ENCODE data around the gene HERPUD1.
"Not testable (repeated sequence)": the region's sequence is repeated elsewhere in the genome, so short reads cannot be mapped to it uniquely, and the experiment has no call there.

HERPUD1 gene

DNA sequence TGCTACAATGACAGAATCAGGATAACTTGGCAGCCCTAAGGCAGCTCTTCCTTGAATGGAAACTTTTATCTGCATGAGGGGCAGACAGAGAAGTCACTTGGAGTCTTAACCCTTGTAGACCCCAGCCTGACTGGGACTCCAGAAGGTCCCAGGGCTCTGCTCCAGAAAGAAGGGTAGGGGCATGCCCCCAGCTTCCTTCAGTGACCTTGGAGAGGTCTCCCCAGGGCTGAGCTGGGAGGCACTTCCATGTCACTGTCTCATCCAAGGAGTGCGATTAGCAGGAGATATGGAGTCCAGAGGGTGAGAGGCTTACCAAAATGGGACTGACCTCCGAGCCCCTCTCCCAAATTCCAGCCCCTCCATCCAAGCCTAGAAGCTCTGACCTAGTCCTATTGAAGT lies 54.0 kb downstream of the HERPUD1 start:
- TF ChIP-seq, protein P1, sequence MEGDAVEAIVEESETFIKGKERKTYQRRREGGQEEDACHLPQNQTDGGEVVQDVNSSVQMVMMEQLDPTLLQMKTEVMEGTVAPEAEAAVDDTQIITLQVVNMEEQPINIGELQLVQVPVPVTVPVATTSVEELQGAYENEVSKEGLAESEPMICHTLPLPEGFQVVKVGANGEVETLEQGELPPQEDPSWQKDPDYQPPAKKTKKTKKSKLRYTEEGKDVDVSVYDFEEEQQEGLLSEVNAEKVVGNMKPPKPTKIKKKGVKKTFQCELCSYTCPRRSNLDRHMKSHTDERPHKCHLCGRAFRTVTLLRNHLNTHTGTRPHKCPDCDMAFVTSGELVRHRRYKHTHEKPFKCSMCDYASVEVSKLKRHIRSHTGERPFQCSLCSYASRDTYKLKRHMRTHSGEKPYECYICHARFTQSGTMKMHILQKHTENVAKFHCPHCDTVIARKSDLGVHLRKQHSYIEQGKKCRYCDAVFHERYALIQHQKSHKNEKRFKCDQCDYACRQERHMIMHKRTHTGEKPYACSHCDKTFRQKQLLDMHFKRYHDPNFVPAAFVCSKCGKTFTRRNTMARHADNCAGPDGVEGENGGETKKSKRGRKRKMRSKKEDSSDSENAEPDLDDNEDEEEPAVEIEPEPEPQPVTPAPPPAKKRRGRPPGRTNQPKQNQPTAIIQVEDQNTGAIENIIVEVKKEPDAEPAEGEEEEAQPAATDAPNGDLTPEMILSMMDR (conservative IDR thresholded peaks at IDR 0.05), result no peak
- no peak overlapping the region for H3K27ac ChIP-seq

DNA sequence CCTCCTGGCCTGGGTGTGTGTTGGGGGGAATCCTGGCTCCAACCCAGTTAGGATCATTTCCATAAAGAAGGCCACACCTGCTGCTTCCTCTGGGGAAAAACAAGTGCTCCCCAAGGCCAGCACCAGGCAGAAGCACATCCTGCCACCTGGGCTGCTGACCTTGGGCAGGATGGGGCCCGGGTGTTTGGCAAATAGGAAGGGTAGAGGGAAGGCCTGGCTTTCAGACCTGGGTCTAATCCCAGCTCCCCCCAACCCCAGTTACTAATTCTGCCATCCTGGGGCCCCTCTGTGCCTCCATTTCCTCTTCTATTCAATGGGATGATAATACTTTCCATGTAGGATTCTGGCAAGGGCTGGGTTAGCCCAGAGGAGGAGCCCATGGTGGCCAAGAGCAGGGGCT lies 54.4 kb downstream of the HERPUD1 start:
- no peak overlapping the region for H3K27ac ChIP-seq
- TF ChIP-seq, protein P1 (conservative IDR thresholded peaks at IDR 0.05), result no peak

DNA sequence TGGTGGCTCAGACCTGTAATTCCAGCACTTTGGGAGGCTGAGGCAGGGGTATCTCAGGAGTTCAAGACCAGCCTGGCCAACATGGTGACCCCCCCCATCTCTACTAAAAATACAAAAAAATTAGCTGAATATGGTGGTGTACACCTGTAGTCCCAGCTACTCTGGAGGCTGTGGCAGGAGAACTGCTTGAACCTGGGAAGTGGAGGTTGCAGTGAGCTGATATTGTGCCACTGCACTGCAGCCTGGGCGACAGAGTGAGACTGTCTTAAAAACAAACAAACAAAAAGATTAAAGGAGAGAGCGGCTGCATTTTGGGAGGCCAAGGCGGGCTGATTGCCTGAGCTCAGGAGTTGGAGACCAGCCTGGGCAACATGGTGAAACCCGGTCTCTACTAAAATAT lies 55.0 kb downstream of the HERPUD1 start:
- not testable (repeated sequence) for H3K27ac ChIP-seq

DNA sequence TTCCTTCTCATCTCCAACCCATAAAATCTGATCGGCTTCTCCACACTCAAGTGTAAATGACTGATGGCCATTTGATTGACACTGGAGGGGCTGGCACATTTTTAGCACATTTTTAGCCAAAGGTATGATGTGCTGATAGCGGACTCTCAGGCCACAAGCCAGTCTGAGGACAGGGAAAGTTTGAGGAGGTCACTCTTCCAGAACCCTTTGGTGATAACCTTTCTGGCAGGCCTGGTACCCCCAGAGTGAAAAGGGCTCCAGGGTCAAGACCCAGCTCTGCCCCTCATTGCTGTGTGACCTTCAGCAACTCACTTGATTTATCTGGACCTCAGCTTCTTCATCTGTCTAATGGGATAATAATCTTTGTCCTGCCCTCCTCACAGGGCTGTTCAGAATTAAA lies 55.8 kb downstream of the HERPUD1 start:
- H3K27ac ChIP-seq, result no peak overlapping the region
- TF ChIP-seq, protein P1 (conservative IDR thresholded peaks at IDR 0.05), result no peak

DNA sequence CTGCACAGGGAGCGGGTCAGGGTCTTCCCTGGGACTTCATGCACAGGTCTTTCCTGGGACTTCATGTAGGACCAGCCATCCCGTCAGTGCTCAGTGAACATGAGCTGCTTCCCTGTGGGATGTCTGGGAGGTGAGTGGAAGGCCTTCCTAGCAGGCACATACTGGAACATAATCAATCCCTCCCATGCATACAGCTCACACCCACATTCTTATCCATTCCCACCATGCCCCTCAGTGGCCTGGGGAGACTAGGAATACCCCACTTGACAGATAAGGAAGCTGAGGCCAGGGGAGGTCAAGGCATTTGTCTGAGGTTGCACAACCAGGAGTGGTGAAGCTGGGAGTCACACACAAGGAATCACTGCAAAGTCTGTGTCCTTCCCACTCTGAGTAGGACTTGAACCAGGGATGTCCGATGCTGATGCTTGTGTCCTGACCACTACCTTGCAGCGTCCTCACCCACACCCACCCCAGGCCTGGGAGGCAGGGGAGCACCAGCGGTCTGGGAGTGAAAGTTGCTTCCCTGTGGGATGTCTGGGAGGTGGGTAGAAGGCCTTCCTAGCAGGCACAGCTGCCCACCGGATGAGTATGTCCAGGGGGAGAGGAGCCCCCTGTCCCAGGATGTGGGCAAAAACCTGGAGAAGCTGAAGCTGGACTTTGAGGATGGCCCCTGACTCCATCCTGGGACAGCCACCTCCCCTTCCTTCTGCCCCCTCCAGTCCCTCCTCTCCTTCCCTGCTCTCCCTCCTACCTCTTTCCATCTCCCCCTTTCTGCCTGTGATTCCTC lies 56.4 kb downstream of the HERPUD1 start:
- H3K27ac ChIP-seq, result no peak overlapping the region
- TF ChIP-seq, protein P1 (conservative IDR thresholded peaks at IDR 0.05), result no peak

DNA sequence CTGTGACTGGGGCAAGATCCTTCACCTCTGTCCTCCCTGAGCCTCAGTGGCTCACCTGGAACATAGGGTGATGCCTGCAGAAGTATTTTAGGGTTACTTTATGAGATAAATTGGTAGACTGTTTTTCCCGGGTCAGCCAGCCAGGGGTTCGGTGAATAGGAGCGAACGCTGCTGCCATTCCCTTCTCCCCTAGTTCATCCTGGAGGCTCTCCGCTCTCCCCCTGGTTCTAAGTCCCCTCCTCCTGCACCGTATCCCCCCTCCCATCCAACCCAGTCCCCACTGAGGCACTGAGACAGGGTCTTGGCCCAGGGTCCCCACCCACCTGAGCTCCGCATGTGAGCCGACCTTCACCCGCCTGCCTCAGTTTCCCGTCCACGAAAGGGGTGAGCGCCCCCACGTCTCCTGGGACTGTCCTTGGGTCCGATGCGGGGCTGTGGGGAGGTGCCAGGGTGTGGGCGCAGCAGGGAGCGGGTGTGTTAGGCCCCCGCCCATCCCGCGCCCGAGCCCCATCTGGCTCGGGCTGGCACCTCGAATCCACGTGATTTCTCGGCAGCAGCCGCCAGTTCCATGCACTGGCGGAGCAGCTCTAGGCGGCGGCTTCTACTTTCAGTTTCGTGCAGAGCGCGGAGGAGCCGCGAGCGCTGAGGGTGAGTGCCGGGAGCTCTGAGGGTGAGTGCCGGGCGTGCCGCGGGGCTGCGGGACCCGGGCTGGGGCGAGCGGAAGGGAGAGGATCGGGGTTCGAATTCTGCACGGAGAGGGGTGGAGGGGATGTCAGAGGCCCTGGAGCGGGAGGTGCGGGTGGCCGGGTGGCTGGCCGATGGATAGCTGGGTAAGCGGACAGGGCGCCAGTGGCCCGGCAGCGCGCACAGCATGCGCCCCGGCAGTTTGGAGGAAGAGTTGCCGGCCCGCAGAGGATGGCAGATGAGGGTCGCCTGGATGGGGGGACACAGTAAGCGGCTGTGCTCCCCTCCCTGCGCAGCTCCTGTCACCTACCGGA lies 57.3 kb downstream of the HERPUD1 start, which contains the start of gene NLRC5:
Gene NLRC5 (plus strand): TSS at position 610 of the 998 bp plus-strand sequence. CDS start 31,156 bp downstream, outside the sequence.
- peak within 1 kb of the TSS; percentile 28; the same call in 1 of the 2 replicates for H3K27ac ChIP-seq
- TF ChIP-seq, protein P1 (conservative IDR thresholded peaks at IDR 0.05), result no peak

DNA sequence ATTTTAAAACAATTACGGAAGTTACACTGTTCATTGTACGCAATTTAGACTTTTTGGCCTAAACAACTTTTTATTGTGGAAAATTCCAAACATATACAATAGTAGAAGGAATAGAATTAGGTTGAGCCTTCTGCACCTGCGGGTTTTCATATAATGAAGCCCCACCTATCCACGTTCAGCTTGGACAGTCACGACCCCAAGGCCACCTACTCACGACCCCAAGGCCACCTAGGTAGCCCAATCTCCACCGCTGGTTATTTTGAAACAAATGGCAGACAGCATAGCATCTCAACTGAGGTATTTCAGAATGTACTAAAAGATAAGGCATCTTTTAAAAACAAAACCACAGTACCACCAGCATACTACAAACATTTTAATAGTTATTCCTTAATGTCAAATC lies 58.0 kb downstream of the HERPUD1 start:
- TF ChIP-seq, protein P1 (conservative IDR thresholded peaks at IDR 0.05), result no peak
- peak overlapping the region; percentile 28; the same call in 1 of the 2 replicates for H3K27ac ChIP-seq
